HG03280 (cell line): ENCODE data around the gene GOSR2.
"Not testable (repeated sequence)": the region's sequence is repeated elsewhere in the genome, so short reads cannot be mapped to it uniquely, and the experiment has no call there.

Source experiments
- ATAC-seq: cut with Tn5 transposase; IDR thresholded peaks from one replicate; pipeline ENCODE4 v1.9.1; 2021; ENCODE audit warnings: mild to moderate bottlenecking, moderate library complexity; ENCODE audit not compliant: unreplicated experiment

GOSR2 gene

GRCh38 chr17:46928467-46929261 lies 5.7 kb downstream of the GOSR2 start:
- no peak for ATAC-seq

- ATAC-seq, result no peak
These were observed 6.5 kb downstream of the GOSR2 start for GRCh38 chr17:46929413-46929812.

GRCh38 chr17:46930051-46930450 lies 7.1 kb downstream of the GOSR2 start:
- ATAC-seq, result no peak

- ATAC-seq, result no peak
These were observed 8.6 kb downstream of the GOSR2 start for GRCh38 chr17:46931596-46931995.

DNA sequence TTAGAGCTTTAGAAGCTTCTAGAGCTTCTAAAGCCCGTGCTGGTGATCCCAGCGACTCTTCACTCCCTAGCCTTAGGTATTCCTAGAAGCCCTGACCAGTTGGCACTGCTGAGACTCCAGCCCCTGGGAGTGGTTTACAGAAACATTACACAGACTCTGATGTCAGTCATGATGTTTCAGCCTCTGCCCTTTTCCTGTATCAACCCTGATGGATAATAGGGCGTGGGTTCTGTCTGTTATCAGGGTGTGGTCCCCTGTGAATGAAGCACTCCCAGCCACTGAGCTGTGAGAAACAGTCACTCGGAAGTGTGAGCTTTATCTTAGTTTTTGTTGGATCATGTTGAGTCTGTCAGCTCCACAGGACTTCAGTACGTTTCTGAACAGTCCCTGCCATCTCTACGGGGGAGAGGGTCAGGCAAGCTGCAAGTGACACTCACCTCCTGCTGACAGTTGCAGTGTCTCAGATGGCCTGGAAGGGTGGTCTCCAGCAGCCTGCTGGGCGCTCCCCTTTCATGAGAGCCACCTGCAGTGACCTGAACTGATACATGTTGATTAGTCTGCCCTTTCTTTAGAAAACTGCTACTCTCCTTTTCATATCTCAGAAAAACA lies 12.8 kb downstream of the GOSR2 start:
- ATAC-seq, result no peak

DNA sequence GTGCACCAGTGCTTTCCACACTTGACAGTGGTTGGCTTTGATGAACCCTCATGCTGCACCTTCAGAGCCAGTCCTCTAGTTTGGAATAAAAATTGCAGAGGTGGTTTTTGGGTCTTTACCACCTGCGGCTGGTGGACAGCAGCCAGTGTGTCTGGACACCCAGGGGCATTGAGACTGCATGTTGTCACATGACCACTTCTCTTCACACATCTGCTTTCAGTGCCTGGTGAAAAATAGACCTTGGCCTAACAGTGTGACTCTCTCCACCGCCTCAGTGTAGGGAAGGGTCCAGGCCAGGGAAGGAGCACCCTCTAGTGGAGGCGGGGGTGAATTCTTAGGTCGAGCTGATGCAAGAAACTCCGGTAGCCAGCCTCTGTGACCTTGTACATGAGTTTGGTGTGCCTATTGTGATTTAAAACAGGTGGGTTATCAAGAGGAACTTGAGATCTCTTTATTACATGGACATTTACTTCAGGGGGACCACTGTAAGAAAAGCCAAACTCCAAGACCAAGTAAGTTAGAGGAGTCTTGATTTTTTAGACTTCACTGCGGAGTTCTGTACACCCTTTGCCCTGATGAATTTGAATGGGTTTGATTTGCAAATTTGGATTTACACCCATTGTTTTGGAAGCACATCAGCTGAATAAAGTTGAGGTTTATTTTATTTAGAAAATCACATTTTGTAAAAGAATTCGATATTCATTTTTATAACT lies 17.9 kb downstream of the GOSR2 start:
- ATAC-seq, result peak; percentile 66

GRCh38 chr17:46942441-46943217 lies 19.7 kb downstream of the GOSR2 start:
- ATAC-seq, result no peak

- no peak for ATAC-seq
These were observed 20.2 kb downstream of the GOSR2 start for GRCh38 chr17:46943218-46943500.

DNA sequence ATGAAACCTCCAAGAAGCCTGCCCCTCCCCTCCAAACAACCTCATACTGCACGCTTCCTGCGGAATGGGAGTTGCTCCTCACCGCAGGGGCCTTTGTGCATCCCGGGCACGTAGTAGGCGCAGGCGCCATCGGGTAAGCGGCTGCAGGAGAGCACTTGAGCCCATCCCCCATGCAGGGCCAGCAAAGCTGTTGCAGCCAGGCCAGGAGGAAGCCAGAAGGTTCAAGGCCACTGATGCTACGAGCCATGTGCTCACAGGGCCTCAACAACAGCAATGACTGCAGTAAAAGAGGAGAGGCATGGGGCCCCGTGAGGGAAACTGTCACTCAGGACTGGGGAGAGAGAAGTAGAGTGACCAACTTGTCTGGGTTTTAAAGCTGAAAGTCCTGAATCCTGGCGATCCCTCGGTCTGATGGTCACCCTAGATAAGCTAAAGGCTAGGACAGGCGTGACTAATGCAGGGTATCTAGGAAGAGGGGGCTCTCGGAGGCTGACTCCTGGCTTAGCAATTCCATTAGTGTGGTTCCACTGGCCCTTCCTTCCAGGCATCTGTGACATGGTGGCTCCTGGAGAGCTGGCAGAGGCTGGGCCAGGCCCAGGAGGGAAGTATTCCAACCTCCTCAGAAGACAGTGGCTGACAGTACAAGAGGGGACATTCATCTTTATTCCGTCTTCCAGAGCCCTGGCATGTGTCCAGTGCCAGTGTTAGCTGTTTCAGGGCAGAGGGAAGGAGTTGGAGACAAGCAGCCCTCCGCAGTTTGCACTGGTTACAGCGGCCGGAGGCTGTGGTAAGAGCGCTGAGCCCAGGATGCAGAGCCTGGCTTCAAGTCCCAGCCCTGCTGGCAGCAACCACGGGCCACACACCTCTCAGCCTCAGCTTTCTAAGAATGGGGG lies 20.8 kb downstream of the GOSR2 start:
- no peak for ATAC-seq

GRCh38 chr17:46944931-46945330 lies 22.0 kb downstream of the GOSR2 start:
- no peak for ATAC-seq

GRCh38 chr17:46947216-46947615 lies 24.3 kb downstream of the GOSR2 start:
- no peak for ATAC-seq

DNA sequence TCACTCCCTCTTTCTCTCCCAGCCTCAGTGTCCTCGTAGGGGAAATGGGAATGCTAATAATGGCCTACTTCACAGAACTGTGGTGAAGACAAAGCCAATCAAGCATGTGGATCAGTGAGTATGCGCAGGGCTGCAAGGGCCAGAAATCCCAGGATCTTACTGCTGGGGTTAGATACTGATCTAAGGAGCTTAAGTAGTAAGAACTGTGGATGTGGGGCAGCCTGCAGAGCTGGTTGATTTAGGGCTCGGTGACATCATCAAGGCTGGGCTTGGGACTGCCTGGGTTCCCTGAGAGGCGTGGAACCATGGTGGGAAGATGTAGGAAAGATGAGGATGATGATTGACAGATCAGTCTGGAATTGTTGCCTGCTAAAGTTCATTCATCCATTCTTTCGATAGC lies 25.6 kb downstream of the GOSR2 start:
- ATAC-seq, result no peak

DNA sequence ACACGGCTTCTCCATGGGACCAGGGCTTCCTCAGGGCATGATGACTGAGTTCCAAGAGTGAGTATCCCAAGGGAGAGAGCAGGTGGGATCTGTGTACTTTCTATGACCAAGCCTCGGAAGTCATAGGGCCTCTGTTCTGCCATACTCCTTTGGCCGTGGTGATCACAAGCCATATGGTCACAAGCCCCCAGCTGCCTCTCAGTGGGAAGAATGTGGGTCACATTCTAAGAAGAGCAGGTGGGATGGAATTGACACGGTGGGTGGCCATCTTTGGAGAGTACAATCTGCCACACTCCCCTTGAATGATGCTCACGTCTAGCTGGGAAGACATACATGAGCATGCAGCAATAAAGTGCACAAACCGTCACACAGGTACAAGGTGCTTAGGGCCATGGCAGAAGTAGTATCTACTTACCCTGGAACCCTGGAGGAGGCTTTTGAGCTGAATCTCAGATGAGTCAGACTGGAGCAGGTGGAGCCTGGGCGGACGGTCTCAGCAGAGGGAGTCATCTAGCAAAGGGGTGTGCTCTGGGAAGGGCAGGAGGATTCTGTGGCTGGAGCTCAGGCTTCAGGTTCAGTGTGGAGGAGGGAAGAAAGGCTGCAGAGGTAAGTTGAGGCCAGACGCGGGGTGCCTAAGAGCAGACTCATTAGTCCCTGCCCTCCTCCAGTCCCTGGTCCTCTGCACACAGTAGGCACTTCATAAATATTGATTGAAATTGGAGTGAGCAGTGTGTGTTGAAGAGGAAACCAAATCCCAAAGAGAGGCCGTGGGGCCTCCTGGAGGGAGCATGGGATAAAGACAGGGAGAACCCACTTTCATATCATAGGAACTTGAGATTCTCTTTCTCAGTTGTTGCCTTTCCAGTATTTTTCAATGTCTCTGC lies 26.6 kb downstream of the GOSR2 start:
- ATAC-seq, result no peak

DNA sequence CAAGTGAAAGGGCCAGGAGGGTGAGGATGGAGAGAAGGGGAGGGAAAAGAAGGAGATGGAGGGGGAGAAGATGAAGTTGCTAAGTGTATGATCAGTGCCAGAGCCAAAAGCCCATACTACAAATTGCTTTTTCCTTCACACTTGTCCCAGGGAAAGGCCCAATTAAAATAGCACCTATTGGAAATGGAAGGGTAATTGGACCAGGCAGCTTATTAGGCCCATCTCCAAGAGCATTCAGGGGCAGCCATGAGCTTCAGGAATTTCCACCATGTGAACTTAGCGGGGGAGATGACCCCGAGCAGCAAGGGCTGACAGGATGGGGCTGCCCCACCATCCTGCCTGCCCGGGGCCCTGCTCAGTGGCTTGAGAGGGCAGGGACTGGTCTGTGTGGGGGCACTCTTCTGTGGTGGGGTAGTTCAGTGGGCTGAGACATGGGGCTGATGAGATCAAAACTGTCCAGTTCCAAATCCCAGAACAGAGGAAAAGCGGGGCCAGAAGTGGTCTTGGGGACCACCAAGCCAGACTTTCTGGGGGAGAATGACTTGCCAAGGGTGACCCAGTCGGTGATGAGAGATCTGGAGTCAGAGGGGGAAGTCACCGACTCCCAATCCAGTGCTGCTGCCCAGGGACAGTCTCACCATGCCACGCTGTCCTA lies 27.5 kb downstream of the GOSR2 start:
- no peak for ATAC-seq

GRCh38 chr17:46950997-46951621 lies 28.1 kb downstream of the GOSR2 start:
- ATAC-seq, result no peak

GRCh38 chr17:46951706-46952105 lies 28.7 kb downstream of the GOSR2 start:
- no peak for ATAC-seq

DNA sequence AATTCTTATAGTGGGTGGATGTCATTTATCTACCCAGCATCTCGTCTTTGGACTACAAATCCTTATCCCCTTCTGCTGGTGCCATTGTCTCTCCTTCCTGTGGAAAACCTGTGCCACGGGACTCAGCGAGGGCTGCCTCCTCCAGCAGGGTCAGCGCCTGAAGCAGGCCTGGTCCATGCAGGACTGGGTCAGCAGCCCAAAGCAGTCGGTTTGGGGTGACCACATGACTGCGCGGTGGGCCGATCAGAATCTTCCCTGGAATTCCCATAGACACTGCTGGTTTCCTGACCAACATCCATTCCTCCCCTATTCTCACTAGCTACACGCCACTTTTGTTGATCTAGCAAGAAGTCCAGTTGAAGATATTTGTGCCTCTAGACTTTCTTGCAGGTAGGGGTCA lies 29.2 kb downstream of the GOSR2 start:
- no peak for ATAC-seq

GRCh38 chr17:46953191-46953590 lies 30.2 kb downstream of the GOSR2 start:
- not testable (repeated sequence) for ATAC-seq
